Measurements from ENCODE around the gene CRIM1. TPM values are rescaled to one million over a fixed set of nuclear protein-coding genes. Genes with fewer than 3 reads are reported as not detected.

The CRIM1 gene
- total and polyA plus RNA-seq, 2 of the 8 experiments (the other 6 are each of a cell fraction or from before 2014, with no cell fraction given) = 9.4 to 28.4 TPM

DNA sequence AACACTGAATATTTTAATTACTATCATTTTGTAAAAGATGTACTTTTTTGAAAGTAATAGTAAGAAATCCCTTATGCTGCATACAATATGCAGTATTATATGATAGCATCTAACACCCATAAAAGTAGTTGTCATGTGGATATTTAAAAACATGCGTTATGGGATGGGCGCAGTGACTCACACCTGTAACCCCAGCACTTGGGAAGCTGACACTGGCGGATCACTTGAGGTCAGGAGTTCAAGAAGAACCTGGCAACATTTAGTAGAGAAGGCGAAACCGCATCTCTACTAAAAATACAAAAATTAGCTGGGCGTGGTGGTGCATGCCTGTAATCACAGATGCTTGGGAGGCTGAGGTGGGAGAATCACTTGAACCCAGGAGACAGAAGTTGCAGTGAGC is 153.5 kb downstream of the CRIM1 start:
- H3K9me3 ChIP-seq (ENCODE audit: insufficient read depth in 2 of 2, low read depth in 1 of 2, low read length in 1 of 2) = no peaks in the 10 kb centered on the region
- no peak overlapping the region for H3K27ac ChIP-seq (ENCODE audit: low read depth, low read length)
- no peak overlapping the region for H2BK5ac ChIP-seq (ENCODE audit: low read depth, low read length)
- H2AK5ac ChIP-seq (ENCODE audit: low read depth, low read length) = no peak overlapping the region
- H4K91ac ChIP-seq (replicated peaks; ENCODE audit: insufficient read length, low read length) = no peak overlapping the region
- no peak overlapping the region for H2AFZ ChIP-seq (ENCODE audit: low read length)
- no peak overlapping the region for H4K5ac ChIP-seq (ENCODE audit: insufficient read length, low read depth, low read length)
- H3K56ac ChIP-seq (replicated peaks; ENCODE audit: insufficient read length, low read depth, low read length) = no peak overlapping the region
- no peak overlapping the region for H3K23ac ChIP-seq (ENCODE audit: insufficient read length)
- H3K4me1 ChIP-seq (replicated peaks in 1 of 4; ENCODE audit: control insufficient read depth in 3 of 4, insufficient read depth in 4 of 4, low read length in 3 of 4) = peaks cover 0 to 4% (median 0%) of the 10 kb centered on the region in 4 experiments; a peak in 1 of 7 replicates
- H3K18ac ChIP-seq (ENCODE audit: extremely low read depth, low read length) = no peak overlapping the region
- WGBS, 2 experiments (ENCODE audit: extremely low coverage in 1 of 2, insufficient coverage in 1 of 2, insufficient read length in 1 of 2, insufficient replicate concordance in 2 of 2, low coverage in 1 of 2, low lambda C conversion rate in 2 of 2, missing lambda C conversion rate in 1 of 2) = 87% methylated on average over 6 of the region's 6 CpGs; no CpG with 5 or more reads in 1 of the 2 experiments
- no peak overlapping the region for H3K4me3 ChIP-seq (ENCODE audit: extremely low read depth in 1 of 4, insufficient read depth in 2 of 4, low read depth in 3 of 4, low read length in 4 of 4)
- H3K79me2 ChIP-seq (ENCODE audit: control insufficient read depth in 1 of 2, insufficient read depth in 2 of 2, low read length in 2 of 2) = no peaks in the 10 kb centered on the region
- CTCF ChIA-PET (ENCODE audit: partially characterized antibody) = no interaction called here
- no peak overlapping the region for H3K4ac ChIP-seq (replicated peaks; ENCODE audit: insufficient read length, low read depth, low read length)
- FAIRE-seq = no peak
- H2BK120ac ChIP-seq (replicated peaks; ENCODE audit: low read depth, low read length) = no peak overlapping the region
- no peaks in the 10 kb centered on the region for H3K79me1 ChIP-seq (ENCODE audit: low read depth, low read length)
- H3K23me2 ChIP-seq (ENCODE audit: low read depth, low read length) = no peaks in the 10 kb centered on the region
- no peak overlapping the region for H3K14ac ChIP-seq (ENCODE audit: insufficient read length)
- POLR2A ChIA-PET (ENCODE audit: partially characterized antibody) = no interaction called here
- peaks cover 0 to 23% (median 11%) of the 10 kb centered on the region in 4 experiments; a peak in 6 of 8 replicates for H3K36me3 ChIP-seq (ENCODE audit: control insufficient read depth in 2 of 4, insufficient read depth in 4 of 4, low read length in 3 of 4)
- DNase-seq (ENCODE audit: low read depth in 1 of 2, low spot score in 2 of 2) = no peak
- H2BK12ac ChIP-seq (ENCODE audit: low read depth, low read length) = no peak overlapping the region
- no peaks in the 10 kb centered on the region for H4K20me1 ChIP-seq (replicated peaks in 1 of 2; ENCODE audit: control insufficient read depth in 1 of 2, insufficient read depth in 2 of 2, low read length in 2 of 2)
- H2BK20ac ChIP-seq (ENCODE audit: low read length) = no peak overlapping the region
- H3K9ac ChIP-seq (replicated peaks in 1 of 4; ENCODE audit: extremely low read depth in 1 of 4, low read depth in 3 of 4, low read length in 3 of 4) = no peak overlapping the region
- H3K27me3 ChIP-seq (replicated peaks in 1 of 4; ENCODE audit: control insufficient read depth in 3 of 4, extremely low read depth in 1 of 4, insufficient read depth in 3 of 4, low read length in 3 of 4) = no peaks in the 10 kb centered on the region
- H2BK15ac ChIP-seq (ENCODE audit: low read length) = no peak overlapping the region
- no peak overlapping the region for H4K8ac ChIP-seq (ENCODE audit: extremely low read depth, insufficient read depth, low read length)
- no peak overlapping the region for H3K4me2 ChIP-seq (ENCODE audit: insufficient read depth in 1 of 2, low read depth in 2 of 2, low read length in 2 of 2)
- no peak for TF ChIP-seq YY1 (IDR thresholded peaks at IDR 0.05; ENCODE audit: low read depth, low read length)
- TF ChIP-seq ASH2L (IDR thresholded peaks at IDR 0.05; ENCODE audit: low read length) = no peak
- TF ChIP-seq KDM5A (IDR thresholded peaks at IDR 0.05; ENCODE audit: low read length) = no peak
